HepG2 (cell line): Measurements from ENCODE around the gene MAP3K8. TPM values are rescaled to one million over a fixed set of nuclear protein-coding genes. Genes with fewer than 3 reads are reported as not detected.

Experiments used
- ATF4 ChIP-seq, 2 experiments: fragments of 450-650 bp in 1 of 2; sonication (generic) in 1 of 2; formaldehyde crosslinking; IDR thresholded peaks; 2 replicates each; pipeline versions ENCODE4 v1.5.0 to v1.8.0; 2020 to 2022; ENCODE audit warnings: mild to moderate bottlenecking in 1 of 2, missing genetic modification reagents in 1 of 2
- ATM ChIP-seq: fragments of 450-650 bp; IDR thresholded peaks from 2 replicates; pipeline ENCODE4 v1.7.1; 2017; ENCODE audit warnings: mild to moderate bottlenecking, borderline replicate concordance
- DRAP1 ChIP-seq: IDR thresholded peaks from 2 replicates; pipeline ENCODE4 v1.6.1; 2016; ENCODE audit warnings: missing genetic modification reagents, missing compliant biosample characterization
- ETV5 ChIP-seq: IDR thresholded peaks from 2 replicates; pipeline ENCODE4 v1.6.1; 2018; ENCODE audit warnings: missing biosample characterization, missing genetic modification reagents, inconsistent platforms, borderline replicate concordance
- GATA4 ChIP-seq: sonication (generic); IDR thresholded peaks from 2 replicates; pipeline ENCODE4 v1.6.1; 2016; ENCODE audit warnings: antibody characterized with exemption, low read depth, borderline replicate concordance
- HBP1 ChIP-seq: IDR thresholded peaks from 2 replicates; pipeline ENCODE4 v1.6.1; 2016; ENCODE audit warnings: low read depth, control low read depth
- HNRNPH1 ChIP-seq: fragments of 200-400 bp; formaldehyde crosslinking; optimal IDR thresholded peaks from 2 replicates; pipeline ENCODE3; 2017; ENCODE audit warnings: mild to moderate bottlenecking, low read depth, low read length
- IKZF5 ChIP-seq: IDR thresholded peaks from 2 replicates; pipeline ENCODE4 v1.6.1; 2018; ENCODE audit warnings: missing genetic modification reagents, mild to moderate bottlenecking, missing compliant biosample characterization
- KAT7 ChIP-seq: IDR thresholded peaks from 2 replicates; pipeline ENCODE4 v1.6.1; 2018; ENCODE audit warnings: borderline replicate concordance, missing compliant biosample characterization
- MED1 ChIP-seq: sonication (generic); formaldehyde crosslinking; IDR thresholded peaks from 2 replicates; pipeline ENCODE4 v1.4.0; 2020; ENCODE audit warnings: missing genetic modification reagents
- MIER3 ChIP-seq: IDR thresholded peaks from 2 replicates; pipeline ENCODE4 v1.6.1; 2016; ENCODE audit warnings: missing compliant biosample characterization, borderline replicate concordance
- MYC ChIP-seq: sonication (generic); formaldehyde crosslinking; IDR thresholded peaks from 2 replicates; pipeline ENCODE4 v1.9.0; 2021; ENCODE audit warnings: missing genetic modification reagents, borderline replicate concordance
- POLR2AphosphoS5 ChIP-seq: IDR thresholded peaks from 2 replicates; pipeline ENCODE4 v1.6.1; 2012; ENCODE audit warnings: low read depth, low read length
- SALL2 ChIP-seq: sonication (generic); formaldehyde crosslinking; IDR thresholded peaks from 2 replicates; pipeline ENCODE4 v1.8.1; 2023; ENCODE audit warnings: mild to moderate bottlenecking, missing genetic modification reagents, inconsistent platforms
- SNAI1 ChIP-seq: sonication (generic); formaldehyde crosslinking; IDR thresholded peaks from 2 replicates; pipeline ENCODE4 v1.5.0; 2020; ENCODE audit warnings: mild to moderate bottlenecking, missing genetic modification reagents, borderline replicate concordance
- SP5 ChIP-seq: IDR thresholded peaks from 2 replicates; pipeline ENCODE4 v1.6.1; 2016; ENCODE audit warnings: low read depth, borderline replicate concordance
- THAP11 ChIP-seq: IDR thresholded peaks from 2 replicates; pipeline ENCODE4 v1.6.1; 2016; ENCODE audit warnings: missing biosample characterization, missing genetic modification reagents
- ZFX ChIP-seq: sonication (generic); formaldehyde crosslinking; IDR thresholded peaks from 2 replicates; pipeline ENCODE4 v1.4.0; 2020; ENCODE audit warnings: mild to moderate bottlenecking, low read depth, missing genetic modification reagents, moderate library complexity
- ZFY ChIP-seq: sonication (generic); formaldehyde crosslinking; IDR thresholded peaks from 2 replicates; pipeline ENCODE4 v1.4.0; 2020; ENCODE audit warnings: missing genetic modification reagents
- ZNF232 ChIP-seq: sonication (generic); formaldehyde crosslinking; IDR thresholded peaks from 2 replicates; pipeline ENCODE4 v1.4.0; 2020; ENCODE audit warnings: missing genetic modification reagents, borderline replicate concordance
- ZNF263 ChIP-seq: sonication (generic); formaldehyde crosslinking; IDR thresholded peaks from 2 replicates; pipeline ENCODE4 v1.4.0; 2020; ENCODE audit warnings: missing genetic modification reagents
- ZNF292 ChIP-seq: sonication (generic); formaldehyde crosslinking; IDR thresholded peaks from 2 replicates; pipeline ENCODE4 v1.8.1; 2022; ENCODE audit warnings: mild to moderate bottlenecking, low read depth, missing genetic modification reagents, borderline replicate concordance
- ZNF326 ChIP-seq: sonication (generic); formaldehyde crosslinking; IDR thresholded peaks from 2 replicates; pipeline ENCODE4 v1.4.0; 2020; ENCODE audit warnings: missing genetic modification reagents, borderline replicate concordance
- ZNF562 ChIP-seq: sonication (generic); formaldehyde crosslinking; IDR thresholded peaks from 2 replicates; pipeline ENCODE4 v1.8.0; 2022; ENCODE audit warnings: missing genetic modification reagents, borderline replicate concordance
- ZNF569 ChIP-seq: sonication (generic); formaldehyde crosslinking; IDR thresholded peaks from 2 replicates; pipeline ENCODE4 v1.5.0; 2020; ENCODE audit warnings: mild to moderate bottlenecking, missing genetic modification reagents, moderate library complexity, borderline replicate concordance
- ZNF740 ChIP-seq: sonication (generic); formaldehyde crosslinking; IDR thresholded peaks from 2 replicates; pipeline ENCODE4 v1.4.0; 2020; ENCODE audit warnings: missing genetic modification reagents
- ZNF879 ChIP-seq: sonication (generic); formaldehyde crosslinking; IDR thresholded peaks from 2 replicates; pipeline ENCODE4 v1.8.1; 2023; ENCODE audit warnings: missing genetic modification reagents
- polyA plus RNA-seq, 8 experiments: library from polyadenylated mRNA; depleted of rRNA in 3 of 8; stranded (reverse) in 7 of 8; unstranded in 1 of 8; fragments of >200 nt; fragmentation: Illumina TruSeq in 4 of 8; extraction: Trizol in 4 of 8; gene quantifications; 2 replicates each; pipeline versions ENCODE4 v1.2.1 to v1.2.3, GENCODE V29; 2011 to 2016; ENCODE audit warnings: low read depth in 4 of 8, missing spikeins in 1 of 8, mixed read lengths in 1 of 8; ENCODE audit not compliant: insufficient read depth in 1 of 8
- total RNA-seq, 5 experiments: library from RNA; depleted of rRNA; stranded (reverse); fragments of >200 nt; fragmentation: Illumina TruSeq; extraction: Trizol; gene quantifications; 2 replicates each; pipeline ENCODE4 v1.2.3, GENCODE V29; 2016; ENCODE audit warnings: low read depth in 1 of 5

Gene MAP3K8
- total and polyA plus RNA-seq, 2 of the 13 experiments (the other 11 are each of a cell fraction or from before 2014, with no cell fraction given) = 19.3 to 37.9 TPM

- TF ChIP-seq ZNF326 (CRISPR knock-in tag) = no peak
- peak in 1 of 2 experiments; percentile 27; a peak in 1 of 4 replicates for TF ChIP-seq ATF4 (CRISPR knock-in tag; IDR thresholded peaks at IDR 0.05)
- peak; percentile 14; the same call in 1 of the 2 replicates for TF ChIP-seq ZNF232
- TF ChIP-seq DRAP1 (CRISPR knock-in tag) = peak; percentile 11; the same call in 1 of the 2 replicates
- TF ChIP-seq ZNF292 (CRISPR knock-in tag) = no peak
- peak; percentile 76; the same call in 1 of the 2 replicates for TF ChIP-seq ZNF569
- 0 out of 2 replicates have a peak, but pooled peaks have one; percentile 74 for TF ChIP-seq SNAI1 (CRISPR knock-in tag)
- peak; percentile 99 for TF ChIP-seq ZNF263
- no peak; the same call in 1 of the 2 replicates for TF ChIP-seq MIER3
- TF ChIP-seq SP5 (CRISPR knock-in tag) = peak; percentile 98
- TF ChIP-seq IKZF5 (CRISPR knock-in tag) = peak; percentile 69; the same call in 1 of the 2 replicates
- TF ChIP-seq ATM = no peak
- peak; percentile 74 for TF ChIP-seq ZFX (CRISPR knock-in tag)
- TF ChIP-seq SALL2 = 0 out of 2 replicates have a peak, but pooled peaks have one; percentile 1
- peak; percentile 76 for TF ChIP-seq ZFY (CRISPR knock-in tag)
- TF ChIP-seq ETV5 = peak; percentile 41; the same call in 1 of the 2 replicates
- no peak for TF ChIP-seq KAT7 (CRISPR knock-in tag)
- TF ChIP-seq THAP11 (CRISPR knock-in tag) = peak; percentile 37; the same call in 1 of the 2 replicates
- TF ChIP-seq ZNF879 = peak; percentile 79; the same call in 1 of the 2 replicates
- peak; percentile 51; the same call in 1 of the 2 replicates for TF ChIP-seq MED1 (CRISPR knock-in tag)
- 0 out of 2 replicates have a peak, but pooled peaks have one; percentile 63 for TF ChIP-seq ZNF740 (CRISPR knock-in tag)
- TF ChIP-seq POLR2AphosphoS5 = peak; percentile 80
- TF ChIP-seq GATA4 = peak; percentile 46; the same call in 1 of the 2 replicates
- 0 out of 2 replicates have a peak, but pooled peaks have one; percentile 9 for TF ChIP-seq HBP1 (CRISPR knock-in tag)
- TF ChIP-seq MYC (CRISPR knock-in tag) = peak; percentile 56; the same call in 1 of the 2 replicates
- no peak for TF ChIP-seq HNRNPH1
- TF ChIP-seq ZNF562 = no peak
Measured at GRCh38 chr10:30433730-30434272, at the start of gene MAP3K8 (continued).
